Stimulated activated CD8-positive, alpha-beta memory T cell treated with anti-CD3 and anti-CD28 coated beads, Interleukin-7, amount 100 ng/mL, for 24 hours (primary cell): ENCODE results near the gene BTF3L4.

Experiments used
- DNase-seq: peaks from one replicate; pipeline ENCODE4 v3.0.0-alpha.2; 2020; ENCODE audit warnings: low read depth

The BTF3L4 gene

DNA sequence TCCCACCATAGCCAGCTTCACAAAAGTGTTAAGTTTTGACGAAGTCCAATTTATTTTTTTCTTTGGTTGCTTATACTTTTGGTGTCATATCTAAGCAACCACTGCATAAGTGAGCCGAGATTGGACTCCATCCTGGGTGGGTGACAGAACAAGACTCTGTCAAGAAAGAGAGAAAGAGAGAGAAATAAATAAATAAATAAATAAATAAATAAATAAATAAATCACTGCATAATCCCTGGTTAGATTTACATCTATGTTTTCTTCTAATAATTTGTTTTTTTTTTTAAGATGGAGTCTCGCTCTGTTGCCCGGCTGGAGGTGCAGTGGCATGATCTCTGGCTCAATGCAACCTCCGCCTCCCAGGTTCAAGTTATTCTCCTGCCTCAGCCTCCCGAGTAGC, 67.5 kb downstream of the BTF3L4 start:
- no peak for DNase-seq

DNA sequence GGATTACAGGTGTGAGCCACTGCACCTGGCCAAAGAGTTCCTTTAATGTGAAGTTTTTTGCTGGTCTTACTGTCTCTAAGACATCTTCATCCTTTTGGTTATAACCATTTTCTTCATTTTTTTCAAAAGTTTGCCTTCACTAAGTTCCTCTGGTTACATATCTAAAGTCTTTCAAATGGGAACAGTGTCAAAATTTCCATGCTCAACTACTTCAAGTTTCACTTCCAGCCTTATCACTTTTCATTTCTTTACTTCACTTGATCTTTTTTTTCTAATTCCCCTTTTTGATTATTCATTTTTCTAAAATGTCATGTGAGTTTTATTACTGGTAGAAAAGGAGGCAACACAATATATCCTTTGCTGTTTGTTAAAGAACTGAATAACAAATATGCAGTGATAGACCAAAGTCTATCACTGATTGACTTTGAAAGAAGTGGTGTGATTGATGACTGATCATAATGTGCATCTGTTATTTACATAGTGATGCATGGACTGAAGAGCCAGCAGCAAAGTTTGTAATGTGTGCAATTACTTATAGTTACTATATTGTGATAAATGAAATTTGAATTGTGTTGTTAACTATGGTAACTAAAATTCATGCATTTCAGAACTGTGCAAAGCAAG, 69.8 kb downstream of the BTF3L4 start:
- DNase-seq, result no peak

DNA sequence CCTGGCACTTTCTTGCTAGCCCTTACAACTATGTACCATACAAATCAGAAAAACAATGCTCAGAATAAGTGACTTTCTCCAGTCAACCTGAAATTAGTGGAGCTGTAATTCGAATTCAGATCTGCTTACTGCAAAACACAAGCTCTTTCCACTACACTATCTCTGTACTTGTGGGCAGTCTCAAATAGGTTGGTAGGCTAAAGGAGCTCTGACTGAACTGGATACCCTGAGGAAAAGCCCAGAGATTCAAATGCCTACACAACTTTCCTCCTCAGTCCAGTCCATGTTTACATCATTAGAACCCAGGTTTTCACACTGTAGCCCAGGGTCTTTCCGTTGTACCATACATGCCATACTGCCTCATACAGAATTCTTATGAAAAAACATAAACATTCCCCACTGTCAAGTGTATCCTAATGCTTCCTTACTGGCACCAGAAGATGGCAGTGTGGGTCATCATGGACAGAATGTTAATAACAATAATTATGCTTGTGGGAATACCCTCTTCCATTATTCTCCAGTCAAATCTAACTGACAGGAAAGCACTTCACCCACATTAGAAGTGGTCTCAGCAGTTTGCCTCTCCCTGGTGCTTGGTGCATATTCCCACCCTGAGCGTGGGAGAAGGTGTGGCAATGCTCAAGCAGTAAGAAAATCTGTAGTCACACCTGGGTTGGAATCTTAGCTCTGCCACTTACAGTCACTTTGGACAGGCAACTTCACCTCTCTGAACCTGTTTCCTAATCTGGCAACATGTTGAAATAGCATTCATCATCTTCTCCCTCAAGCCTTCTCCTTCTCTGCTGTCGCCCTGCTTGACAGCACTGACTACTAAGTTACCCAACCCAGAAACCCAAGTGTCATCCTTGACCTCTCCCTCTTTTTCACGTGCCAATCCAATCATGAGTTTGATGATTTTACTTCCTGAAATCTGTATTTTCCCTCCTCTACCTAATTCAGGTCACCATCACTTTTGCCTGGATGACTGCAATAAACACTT, 71.4 kb downstream of the BTF3L4 start:
- DNase-seq, result no peak

DNA sequence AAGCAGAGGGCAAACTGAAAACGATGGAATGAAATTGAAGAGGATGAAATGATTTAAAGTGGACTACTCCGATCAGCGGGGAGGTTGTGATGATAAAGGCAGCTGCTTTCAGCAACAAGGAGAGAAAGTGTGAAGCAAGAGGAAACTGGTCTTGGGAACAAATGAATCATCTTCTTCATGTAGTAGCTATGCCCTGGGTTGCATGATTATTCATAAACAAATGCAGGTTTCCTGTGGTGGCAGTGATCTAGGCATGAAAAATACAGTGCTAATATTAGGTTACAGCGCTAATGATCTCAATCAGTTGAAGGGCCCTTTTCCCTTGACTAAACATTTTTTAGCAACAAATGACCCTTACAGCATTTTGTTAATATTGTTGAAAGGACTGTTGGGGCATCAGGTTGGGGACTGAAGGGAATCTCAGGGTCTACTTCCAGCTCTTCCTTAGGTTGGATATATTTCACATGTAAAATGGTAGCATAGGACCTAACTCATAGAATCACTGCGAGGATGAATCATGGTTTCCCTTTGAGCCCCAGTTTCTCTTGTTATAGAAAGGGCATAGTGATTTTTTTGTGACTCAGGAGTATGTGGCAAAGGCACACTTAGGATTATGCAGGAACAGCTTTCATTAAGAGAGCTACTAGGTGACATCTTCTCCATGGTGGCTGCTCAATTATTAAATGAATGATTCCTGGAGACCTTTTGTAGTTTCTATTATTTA, 83.9 kb downstream of the BTF3L4 start:
- DNase-seq, result no peak
